HG03354 (cell line): ENCODE measurements around the gene DPF3.

Source experiments
- ATAC-seq: cut with Tn5 transposase; IDR thresholded peaks from one replicate; pipeline ENCODE4 v1.9.1; 2021; ENCODE audit warnings: mild to moderate bottlenecking; ENCODE audit not compliant: unreplicated experiment, poor library complexity, severe bottlenecking

DPF3 gene

GRCh38 chr14:72666610-72667009 lies 227.3 kb downstream of the DPF3 start:
- no peak for ATAC-seq

DNA sequence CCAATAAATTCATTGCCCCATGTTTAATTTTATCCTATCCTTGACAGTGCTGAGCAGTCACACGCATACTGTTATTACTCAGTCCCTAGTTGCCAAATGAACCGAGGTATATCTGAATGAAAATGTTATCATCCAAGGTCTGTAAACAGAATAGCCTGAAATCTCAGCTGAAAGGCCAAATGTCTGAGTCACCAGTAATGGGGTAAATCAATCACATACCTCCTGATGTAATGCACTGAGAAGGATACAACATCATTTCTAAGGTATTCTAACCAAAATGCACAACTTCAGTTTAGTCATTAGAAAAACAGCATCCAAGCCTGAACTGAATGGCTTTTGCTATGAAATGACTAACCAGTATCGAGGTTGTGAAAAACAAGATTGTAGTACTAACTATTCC lies 228.6 kb downstream of the DPF3 start:
- no peak for ATAC-seq

DNA sequence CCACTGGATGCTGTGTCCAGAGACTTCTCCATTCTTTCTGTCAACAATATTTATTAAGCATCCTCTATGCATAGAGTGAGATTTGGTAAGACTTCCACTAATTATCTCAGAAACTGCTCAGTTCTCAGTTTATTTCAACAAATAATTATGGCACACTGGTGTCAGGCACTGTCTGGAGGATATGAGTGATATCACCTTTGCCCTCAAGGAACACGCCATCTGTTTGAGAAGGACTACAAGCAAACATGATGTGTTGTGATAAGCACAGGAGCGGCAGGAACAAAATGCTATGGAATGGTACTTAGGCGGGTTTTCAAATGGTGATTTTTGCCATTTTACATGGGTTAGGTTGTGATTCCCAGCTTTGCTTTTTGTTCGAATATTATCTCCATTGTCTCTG lies 229.2 kb downstream of the DPF3 start:
- ATAC-seq = no peak

- no peak for ATAC-seq
Measured at GRCh38 chr14:72663956-72664650, 229.8 kb downstream of the DPF3 start.

DNA sequence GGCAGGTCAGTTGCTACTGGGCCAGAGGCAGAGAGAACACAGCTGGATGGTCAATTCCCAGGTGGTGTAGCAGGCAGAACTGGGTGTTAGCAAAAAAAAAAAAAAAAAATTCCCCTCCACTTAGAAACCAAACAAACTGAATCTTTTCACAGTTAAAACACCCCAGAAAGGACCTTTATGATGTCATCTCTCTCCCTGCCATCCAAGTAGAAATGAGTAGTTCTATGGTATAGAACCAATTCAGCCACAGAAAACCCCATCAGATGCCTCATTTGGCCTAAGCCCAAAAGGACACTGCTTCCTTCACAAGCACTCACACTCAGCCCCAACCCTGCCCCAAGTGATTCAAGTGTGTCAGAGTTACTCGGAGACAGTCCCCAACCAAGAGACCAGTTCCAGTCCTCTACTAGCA lies 230.8 kb downstream of the DPF3 start:
- no peak for ATAC-seq

DNA sequence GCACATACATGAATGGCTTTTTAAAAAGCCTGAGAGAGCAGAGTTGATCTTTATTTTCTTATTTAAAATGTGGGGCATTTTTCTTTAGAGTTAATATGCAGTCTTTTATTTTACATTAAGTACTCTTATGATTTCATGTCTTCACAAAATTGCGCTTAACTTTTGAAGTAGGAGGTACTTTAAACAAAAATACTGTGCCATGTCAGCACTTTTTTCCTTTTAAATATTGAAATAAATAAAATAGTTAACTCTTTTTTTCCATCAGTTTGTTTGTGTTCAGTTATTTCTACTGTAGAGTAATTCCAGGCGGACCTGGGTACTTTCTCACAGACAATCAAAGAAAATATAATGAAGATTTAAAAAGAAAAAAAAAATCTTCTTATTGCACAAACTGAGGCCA lies 231.7 kb downstream of the DPF3 start:
- no peak for ATAC-seq

GRCh38 chr14:72657214-72657921 lies 236.5 kb downstream of the DPF3 start:
- ATAC-seq = no peak

DNA sequence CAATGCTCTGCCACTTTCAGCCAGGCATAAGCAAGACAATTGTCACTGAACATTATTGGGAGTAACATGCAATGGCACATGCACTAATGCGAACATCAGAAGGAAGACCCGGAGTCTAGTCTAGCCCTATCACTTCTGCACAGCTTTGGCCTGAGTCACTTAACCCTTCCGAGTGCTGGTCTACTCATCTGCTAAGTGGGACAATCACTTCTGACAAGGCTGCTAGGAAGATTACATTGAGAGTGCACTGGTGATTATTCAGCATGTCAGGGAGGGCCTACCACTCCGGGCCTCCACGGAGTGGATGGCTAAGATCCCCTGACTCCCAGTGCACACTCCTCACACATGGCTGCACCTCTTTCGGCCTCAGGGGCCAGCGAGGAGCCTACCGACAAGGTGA lies 240.9 kb downstream of the DPF3 start:
- no peak for ATAC-seq

DNA sequence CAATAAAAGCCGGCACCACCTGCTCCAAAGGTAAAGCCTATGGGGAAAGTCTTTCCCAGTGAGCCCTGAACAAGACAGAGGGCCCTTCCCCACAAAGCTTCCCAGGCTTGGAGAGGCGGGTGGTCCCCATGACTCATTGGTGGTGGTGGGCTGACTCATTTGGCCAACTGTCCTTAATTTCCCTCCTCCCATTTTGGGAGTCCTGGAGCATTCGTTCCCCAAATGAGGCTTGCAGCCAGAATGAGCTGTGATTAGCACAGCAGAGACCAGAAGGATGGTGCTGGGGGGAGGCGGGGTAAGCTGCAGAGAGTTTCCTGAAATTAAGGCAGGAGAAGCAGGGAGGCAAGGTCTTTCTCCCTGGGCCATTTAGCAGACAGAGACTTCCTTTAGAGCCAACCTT lies 241.7 kb downstream of the DPF3 start:
- ATAC-seq = no peak

- no peak for ATAC-seq
Measured at GRCh38 chr14:72651714-72652113, 242.2 kb downstream of the DPF3 start.

- no peak for ATAC-seq
Measured at GRCh38 chr14:72651081-72651480, 242.8 kb downstream of the DPF3 start.

DNA sequence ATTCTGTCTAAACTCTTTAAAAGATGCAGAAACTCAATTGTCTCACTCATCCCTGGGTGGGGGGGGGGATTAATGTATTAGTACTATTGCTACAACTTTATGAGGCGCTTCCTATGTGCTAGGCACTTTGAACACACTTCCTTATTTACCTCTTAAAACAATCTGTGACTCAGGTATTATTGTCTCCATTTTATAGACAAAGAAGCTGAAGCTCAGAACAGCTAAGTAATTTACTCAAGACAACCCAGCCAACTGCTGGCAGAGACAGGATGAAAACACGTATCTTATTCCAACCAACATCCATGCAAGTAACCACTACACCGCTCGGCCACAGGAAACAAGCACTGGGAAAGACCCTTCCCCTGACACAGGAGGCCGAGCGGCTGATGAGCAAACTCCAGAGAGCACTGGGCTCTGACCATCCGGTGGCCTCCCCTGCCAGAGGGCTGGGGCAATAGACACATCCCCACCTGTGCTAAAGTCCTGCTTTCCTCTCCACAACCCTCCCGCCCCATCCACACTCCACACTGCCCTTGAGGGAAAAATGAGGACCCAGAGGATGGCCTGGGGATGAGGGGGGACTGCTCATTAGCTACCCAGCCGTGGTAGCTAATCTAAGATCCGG lies 244.2 kb downstream of the DPF3 start:
- no peak for ATAC-seq

- no peak for ATAC-seq
Measured at GRCh38 chr14:72647782-72648181, 246.1 kb downstream of the DPF3 start.

- no peak for ATAC-seq
Measured at GRCh38 chr14:72646861-72647528, 246.9 kb downstream of the DPF3 start.

DNA sequence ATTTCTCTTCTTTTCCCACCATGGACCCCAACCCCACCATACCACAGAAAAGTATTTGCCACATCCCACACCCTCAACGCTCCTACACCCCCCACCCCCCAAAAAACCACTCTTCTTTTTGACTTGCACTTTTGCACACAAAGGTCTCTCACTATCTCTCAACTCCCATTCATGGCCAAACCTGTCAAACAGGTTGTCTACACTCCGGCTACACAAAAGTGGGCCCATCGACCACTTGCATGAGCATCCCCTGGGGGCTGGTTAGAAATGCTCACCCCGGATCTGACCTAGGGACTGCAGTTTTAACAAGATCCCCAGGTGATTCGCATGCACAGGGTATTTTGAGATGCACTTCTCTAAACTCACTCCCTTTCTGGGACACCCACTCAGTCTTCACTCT lies 248.2 kb downstream of the DPF3 start:
- ATAC-seq = no peak

DNA sequence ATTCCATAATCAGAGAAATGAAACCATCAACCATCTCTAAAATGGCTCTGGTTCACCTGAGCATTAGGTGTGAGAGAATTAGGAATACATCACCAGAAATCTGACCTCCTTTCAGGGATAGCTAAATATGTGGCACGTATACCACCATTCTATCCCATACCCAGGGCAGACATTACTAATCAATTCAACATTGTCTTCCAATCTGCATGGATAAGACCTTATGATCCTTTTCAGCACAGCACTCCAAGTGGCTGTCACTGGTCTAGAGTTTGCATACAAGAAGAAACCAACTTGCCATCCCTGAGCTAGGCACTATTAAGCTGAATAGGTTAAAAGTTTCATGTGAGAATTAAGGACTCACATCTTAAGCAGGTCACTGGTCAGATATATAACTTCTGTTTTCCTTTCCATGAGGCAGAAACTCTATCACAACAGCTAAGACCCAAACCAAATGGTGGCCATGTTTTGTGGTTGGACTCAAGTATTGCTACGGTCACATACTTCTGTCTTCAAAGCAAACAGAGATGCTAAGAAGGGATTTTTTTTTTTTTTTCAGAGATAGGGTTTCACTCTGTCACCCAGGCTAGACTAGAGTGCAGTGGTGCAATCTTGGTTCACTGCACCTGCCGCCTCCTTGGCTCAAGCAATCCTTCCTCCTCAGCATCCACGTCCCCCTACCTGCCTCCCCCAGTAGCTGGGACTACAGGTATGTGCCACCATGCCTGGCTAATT lies 249.0 kb downstream of the DPF3 start:
- ATAC-seq = no peak

GRCh38 chr14:72644038-72644437 lies 249.9 kb downstream of the DPF3 start:
- no peak for ATAC-seq

GRCh38 chr14:72643317-72643801 lies 250.5 kb downstream of the DPF3 start:
- no peak for ATAC-seq

DNA sequence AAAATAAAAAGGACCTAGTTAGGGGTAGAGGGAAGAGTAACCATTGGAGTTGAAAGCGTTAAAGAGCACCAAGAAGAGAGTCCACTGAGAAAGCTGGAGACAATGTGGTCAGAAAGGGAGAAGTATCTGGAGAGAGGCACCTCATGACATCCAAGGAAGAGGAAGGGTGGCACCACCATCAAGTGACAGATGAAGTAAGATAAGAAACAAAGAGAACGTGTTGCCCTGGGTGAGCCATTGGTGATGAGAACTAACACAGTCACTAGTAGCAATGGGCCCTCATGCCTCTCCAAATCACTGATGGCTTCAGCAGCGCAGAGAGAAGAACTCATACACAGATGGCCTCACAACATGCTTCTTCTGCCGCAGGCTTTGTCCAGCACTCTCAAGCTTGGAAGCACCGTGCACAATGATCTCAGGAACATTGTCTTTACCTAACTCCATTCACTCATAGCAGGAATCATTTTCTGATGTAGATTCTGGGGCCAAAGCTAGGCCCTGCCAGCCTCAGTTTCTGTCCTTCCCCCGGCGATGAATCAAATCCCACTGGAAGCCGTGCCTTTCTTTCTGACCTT lies 252.9 kb downstream of the DPF3 start:
- no peak for ATAC-seq
